Measurements from ENCODE around the gene COPB2. TPM values are rescaled to one million over a fixed set of nuclear protein-coding genes. Genes with fewer than 3 reads are reported as not detected.

The COPB2 gene
- total and polyA plus RNA-seq, 2 donors (not counting 3 experiments of a cell fraction or from before 2014, with no cell fraction given): 72.1 to 146 TPM

GRCh38 chr3:139425745-139426400, 36.4 kb upstream of the COPB2 start:
- Histone ChIP-seq H2AFZ (ENCODE audit: low read depth, low read length) (no peak overlapping the region), H3K9me3 (replicated peaks; ENCODE audit: control insufficient read depth, insufficient read depth, low read length) (no peaks in the 10 kb centered on the region), H3K9ac (replicated peaks; ENCODE audit: extremely low read depth, insufficient read depth, low read length) (no peak overlapping the region), H3K4me2 (ENCODE audit: insufficient read depth, low read length) (no peak overlapping the region), H3K79me2 (ENCODE audit: control insufficient read depth, insufficient read depth, low read length) (no peaks in the 10 kb centered on the region), H3K27me3 (ENCODE audit: control insufficient read depth in 2 of 2, insufficient read depth in 2 of 2, low read length in 2 of 2) (no peaks in the 10 kb centered on the region), H3K9me1 (replicated peaks; ENCODE audit: control insufficient read depth, extremely low read depth, insufficient read depth, low read length) (no peaks in the 10 kb centered on the region), H4K20me1 (replicated peaks; ENCODE audit: control insufficient read depth, extremely low read depth, insufficient read depth, low read length) (no peaks in the 10 kb centered on the region), H3K36me3 (ENCODE audit: control insufficient read depth in 2 of 2, extremely low read depth in 1 of 2, insufficient read depth in 2 of 2, low read length in 2 of 2) (no peaks in the 10 kb centered on the region), H3K4me3 (replicated peaks in 1 of 3; ENCODE audit: insufficient read depth in 1 of 3, low read depth in 1 of 3, low read length in 3 of 3) (no peak overlapping the region), H3K4me1 (ENCODE audit: control insufficient read depth, extremely low read depth, insufficient read depth, low read length) (no peaks in the 10 kb centered on the region), H3K27ac (ENCODE audit: insufficient read depth, low read depth, low read length) (no peak overlapping the region)
- ChIA-PET CTCF (interaction anchor here (1.9 to 3.9 kb wide), 2 partner anchors 8 to 1438 kb away, joined by 6 to 31 read pairs; no protein-coding TSS in a partner anchor), POLR2A (no interaction called here)
- BruUV-seq (replicated peaks): no TSS peak
- intact Hi-C loops (cut with micrococcal nuclease) (loop anchor here (2.0 to 10.0 kb wide), 3 partner anchors 249 to 1311 kb away; partner anchors contain the start of gene NMNAT3), dilution Hi-C loops (cut with MboI; ENCODE audit: extremely low pct_ligation_motif_present, low sequenced_read_pairs) (no loop called here)
- TF ChIP-seq POLR2A (IDR thresholded peaks at IDR 0.05; ENCODE audit: low read depth, low read length): no peak
- TF ChIP-seq, protein P1, sequence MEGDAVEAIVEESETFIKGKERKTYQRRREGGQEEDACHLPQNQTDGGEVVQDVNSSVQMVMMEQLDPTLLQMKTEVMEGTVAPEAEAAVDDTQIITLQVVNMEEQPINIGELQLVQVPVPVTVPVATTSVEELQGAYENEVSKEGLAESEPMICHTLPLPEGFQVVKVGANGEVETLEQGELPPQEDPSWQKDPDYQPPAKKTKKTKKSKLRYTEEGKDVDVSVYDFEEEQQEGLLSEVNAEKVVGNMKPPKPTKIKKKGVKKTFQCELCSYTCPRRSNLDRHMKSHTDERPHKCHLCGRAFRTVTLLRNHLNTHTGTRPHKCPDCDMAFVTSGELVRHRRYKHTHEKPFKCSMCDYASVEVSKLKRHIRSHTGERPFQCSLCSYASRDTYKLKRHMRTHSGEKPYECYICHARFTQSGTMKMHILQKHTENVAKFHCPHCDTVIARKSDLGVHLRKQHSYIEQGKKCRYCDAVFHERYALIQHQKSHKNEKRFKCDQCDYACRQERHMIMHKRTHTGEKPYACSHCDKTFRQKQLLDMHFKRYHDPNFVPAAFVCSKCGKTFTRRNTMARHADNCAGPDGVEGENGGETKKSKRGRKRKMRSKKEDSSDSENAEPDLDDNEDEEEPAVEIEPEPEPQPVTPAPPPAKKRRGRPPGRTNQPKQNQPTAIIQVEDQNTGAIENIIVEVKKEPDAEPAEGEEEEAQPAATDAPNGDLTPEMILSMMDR (IDR thresholded peaks at IDR 0.05; ENCODE audit: extremely low read depth in 1 of 2, insufficient read depth in 1 of 2, low read depth in 1 of 2, low read length in 2 of 2): no peak
- TF ChIP-seq POLR2AphosphoS5 (IDR thresholded peaks at IDR 0.05; ENCODE audit: insufficient read depth, low read depth, low read length): no peak
- TF ChIP-seq EZH2 (IDR thresholded peaks at IDR 0.05; ENCODE audit: borderline replicate concordance, low read depth, low read length, severe bottlenecking): no peak
- no peak for TF ChIP-seq FOS (IDR thresholded peaks at IDR 0.05; ENCODE audit: borderline replicate concordance, insufficient read depth, low read length)
- no peak for TF ChIP-seq JUN (IDR thresholded peaks at IDR 0.05; ENCODE audit: borderline replicate concordance, insufficient read depth, insufficient read length, low read depth)
- DNase-seq (ENCODE audit: low read depth, low spot score): no peak
- FAIRE-seq: no peak
